Activated B cell treated with CpG ODN at 0.5 μM for 24 hours (primary cell): ENCODE results near the gene MAST2. TPM values are rescaled to one million over a fixed set of nuclear protein-coding genes. Genes with fewer than 3 reads are reported as not detected.
"Not testable (repeated sequence)": the region's sequence is repeated elsewhere in the genome, so short reads cannot be mapped to it uniquely, and the experiment has no call there.

Experiments
- ATAC-seq: fragments of 200-7000 bp; cut with Tn5 transposase; one replicate; pipeline ENCODE4 v1.10.0; 2021; ENCODE audit warnings: low read depth, mild to moderate bottlenecking, moderate library complexity
- CTCF ChIA-PET: fragments of 350-600 bp; sonication (Branson Sonifier 250); formaldehyde crosslinking; loops from one replicate; lab custom pipeline; 2021; ENCODE audit warnings: antibody characterized with exemption; lab: Charles Lee
- POLR2A ChIA-PET: fragments of 350-600 bp; sonication (Branson Sonifier 250); formaldehyde crosslinking; loops from one replicate; lab custom pipeline; 2021; ENCODE audit warnings: antibody characterized with exemption; lab: Charles Lee
- DNase-seq: peaks from one replicate; pipeline ENCODE4 v3.0.0; 2022
- H3K27ac Mint-ChIP-seq: one replicate; pipeline ENCODE4 v1.8.0; 2020; ENCODE audit warnings: mixed read lengths
- H3K27me3 Mint-ChIP-seq: one replicate; pipeline ENCODE4 v1.8.0; 2021; ENCODE audit warnings: mixed read lengths
- H3K36me3 Mint-ChIP-seq: one replicate; pipeline ENCODE4 v1.8.0; 2021; ENCODE audit warnings: low read depth, mixed read lengths
- H3K4me1 Mint-ChIP-seq: one replicate; pipeline ENCODE4 v1.8.0; 2021; ENCODE audit warnings: mixed read lengths
- H3K4me3 Mint-ChIP-seq: one replicate; pipeline ENCODE4 v1.8.0; 2020; ENCODE audit warnings: mild to moderate bottlenecking, mixed read lengths
- H3K9me3 Mint-ChIP-seq: one replicate; pipeline ENCODE4 v1.8.0; 2020; ENCODE audit warnings: mixed read lengths
- CTCF ChIP-seq: fragments of 200-600 bp; IDR thresholded peaks from one replicate; pipeline ENCODE4 v1.8.0; 2022; ENCODE audit warnings: antibody characterized with exemption, mild to moderate bottlenecking
- intact Hi-C: fragments of 100-400 bp; cut with micrococcal nuclease; formaldehyde crosslinking; loops from one replicate; pipeline ENCODE4 v1.15.1; 2024
- total RNA-seq: library from RNA; stranded (reverse); gene quantifications from 2 replicates; pipeline ENCODE4 v1.2.3, GENCODE V29; 2022

Gene MAST2
- total RNA-seq, 1 donor from 2014 or later: 20.9 TPM

- Mint-ChIP-seq H3K4me3 (no peak overlapping the region), H3K36me3 (no peaks in the 10 kb centered on the region), H3K27ac (no peak overlapping the region), H3K27me3 (no peaks in the 10 kb centered on the region), H3K4me1 (peaks cover 18% of the 10 kb centered on the region), H3K9me3 (no peaks in the 10 kb centered on the region)
- ATAC-seq: no peak
- POLR2A ChIA-PET: interaction anchor here (0.6 kb wide), 1 partner anchor 10 kb away, joined by 4 read pairs; no protein-coding TSS in a partner anchor
- no peak for TF ChIP-seq CTCF
- intact Hi-C loops: loop anchor here (5.0 kb wide), 1 partner anchor 214 kb away; no protein-coding TSS in a partner anchor
- DNase-seq: no peak
- CTCF ChIA-PET: no interaction called here
These were observed 2.5 kb upstream of the MAST2 start for GRCh38 chr1:45800899-45801298.

- no peak for DNase-seq
- Mint-ChIP-seq H3K27ac (peak overlapping the region; percentile 61), H3K27me3 (no peaks in the 10 kb centered on the region), H3K9me3 (no peaks in the 10 kb centered on the region), H3K36me3 (no peaks in the 10 kb centered on the region), H3K4me3 (peak overlapping the region; percentile 84), H3K4me1 (peaks cover 18% of the 10 kb centered on the region)
- no peak for TF ChIP-seq CTCF
- CTCF ChIA-PET: no interaction called here
- no peak for ATAC-seq
- POLR2A ChIA-PET: interaction anchor here (0.6 to 0.7 kb wide), 2 partner anchors 180 to 599 kb away, joined by 4 to 7 read pairs; no protein-coding TSS in a partner anchor
- intact Hi-C loops: loop anchor here (1.0 to 5.0 kb wide), 4 partner anchors 18 to 215 kb away; partner anchors contain the start of gene IPP
These were observed 791 bp upstream of the MAST2 start for GRCh38 chr1:45802343-45803298.

GRCh38 chr1:45803781-45804668 is 613 bp downstream of the MAST2 start:
- peak overlapping the region; percentile 92 for H3K4me3 Mint-ChIP-seq
- H3K36me3 Mint-ChIP-seq, H3K27me3 Mint-ChIP-seq, POLR2A ChIA-PET, H3K9me3 Mint-ChIP-seq: not testable (repeated sequence)
- ATAC-seq (peak; percentile 38), DNase-seq (peak; percentile 20)
- H3K27ac Mint-ChIP-seq: peak overlapping the region; percentile 69
- CTCF ChIA-PET: interaction anchor here (0.7 kb wide), 1 partner anchor 119 kb away, joined by 3 read pairs; no protein-coding TSS in a partner anchor
- H3K4me1 Mint-ChIP-seq: peaks cover 18% of the 10 kb centered on the region
- intact Hi-C loops: loop anchor here (1.0 to 5.0 kb wide), 4 partner anchors 17 to 217 kb away; partner anchors contain the start of gene IPP

GRCh38 chr1:45804669-45804969 is 1.2 kb downstream of the MAST2 start:
- peaks cover 18% of the 10 kb centered on the region for H3K4me1 Mint-ChIP-seq
- H3K27ac Mint-ChIP-seq: peak overlapping the region; percentile 69
- H3K27me3 Mint-ChIP-seq: no peaks in the 10 kb centered on the region
- ChIA-PET POLR2A (no interaction called here), CTCF (no interaction called here)
- intact Hi-C loops: loop anchor here (5.0 kb wide), 1 partner anchor 217 kb away; no protein-coding TSS in a partner anchor
- no peaks in the 10 kb centered on the region for H3K36me3 Mint-ChIP-seq
- H3K9me3 Mint-ChIP-seq: no peaks in the 10 kb centered on the region
- ATAC-seq: no peak
- no peak for DNase-seq
- peak overlapping the region; percentile 92 for H3K4me3 Mint-ChIP-seq
- no peak for TF ChIP-seq CTCF

GRCh38 chr1:45806129-45806528 is 2.7 kb downstream of the MAST2 start:
- TF ChIP-seq CTCF: no peak
- no peaks in the 10 kb centered on the region for H3K9me3 Mint-ChIP-seq
- no peak for DNase-seq
- H3K4me1 Mint-ChIP-seq: peaks cover 18% of the 10 kb centered on the region
- ChIA-PET POLR2A (no interaction called here), CTCF (no interaction called here)
- H3K27ac Mint-ChIP-seq: no peak overlapping the region
- intact Hi-C loops: no loop called here
- H3K36me3 Mint-ChIP-seq: no peaks in the 10 kb centered on the region
- ATAC-seq: no peak
- H3K4me3 Mint-ChIP-seq: no peak overlapping the region
- no peaks in the 10 kb centered on the region for H3K27me3 Mint-ChIP-seq
